Measurements from ENCODE around the gene REEP3.

DNA sequence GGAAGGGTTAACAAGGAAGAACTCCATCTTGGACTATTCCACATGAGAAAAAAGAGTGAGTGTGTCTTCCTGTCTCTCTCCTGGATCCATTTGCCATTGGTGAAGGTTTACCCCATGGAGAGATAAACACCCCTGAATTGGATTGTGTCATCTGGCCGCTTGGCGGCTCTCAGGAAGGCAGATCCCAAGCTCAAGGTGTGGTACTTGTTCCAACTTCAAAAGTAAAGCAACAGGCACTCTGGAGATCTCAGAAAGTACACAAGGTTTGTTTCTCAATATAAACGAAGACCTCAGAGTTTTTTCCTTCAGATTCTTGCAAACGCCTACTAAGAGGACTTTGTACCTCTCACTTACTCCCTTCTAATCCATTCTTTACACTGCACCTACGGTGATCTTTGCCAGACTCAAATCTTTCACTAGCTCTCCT lies 116.7 kb downstream of the REEP3 start:
- no peak for TF ChIP-seq EZH2 (IDR thresholded peaks at IDR 0.05; ENCODE audit: borderline replicate concordance, insufficient read depth, low read depth, low read length, poor library complexity, severe bottlenecking)
- TF ChIP-seq, protein P1, sequence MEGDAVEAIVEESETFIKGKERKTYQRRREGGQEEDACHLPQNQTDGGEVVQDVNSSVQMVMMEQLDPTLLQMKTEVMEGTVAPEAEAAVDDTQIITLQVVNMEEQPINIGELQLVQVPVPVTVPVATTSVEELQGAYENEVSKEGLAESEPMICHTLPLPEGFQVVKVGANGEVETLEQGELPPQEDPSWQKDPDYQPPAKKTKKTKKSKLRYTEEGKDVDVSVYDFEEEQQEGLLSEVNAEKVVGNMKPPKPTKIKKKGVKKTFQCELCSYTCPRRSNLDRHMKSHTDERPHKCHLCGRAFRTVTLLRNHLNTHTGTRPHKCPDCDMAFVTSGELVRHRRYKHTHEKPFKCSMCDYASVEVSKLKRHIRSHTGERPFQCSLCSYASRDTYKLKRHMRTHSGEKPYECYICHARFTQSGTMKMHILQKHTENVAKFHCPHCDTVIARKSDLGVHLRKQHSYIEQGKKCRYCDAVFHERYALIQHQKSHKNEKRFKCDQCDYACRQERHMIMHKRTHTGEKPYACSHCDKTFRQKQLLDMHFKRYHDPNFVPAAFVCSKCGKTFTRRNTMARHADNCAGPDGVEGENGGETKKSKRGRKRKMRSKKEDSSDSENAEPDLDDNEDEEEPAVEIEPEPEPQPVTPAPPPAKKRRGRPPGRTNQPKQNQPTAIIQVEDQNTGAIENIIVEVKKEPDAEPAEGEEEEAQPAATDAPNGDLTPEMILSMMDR (IDR thresholded peaks at IDR 0.05) = no peak

All from B cell (primary cell).